Stimulated activated CD8-positive, alpha-beta memory T cell treated with anti-CD3 and anti-CD28 coated beads, Interleukin-12 subunit alpha, Interleukin-12 subunit beta, amount 100 ng/mL, for 4 hours (primary cell): ENCODE results near the gene GCGR.

Source experiments
- DNase-seq: peaks from one replicate; pipeline ENCODE4 v3.0.0-alpha.2; 2020; ENCODE audit warnings: low read depth

GCGR gene

DNA sequence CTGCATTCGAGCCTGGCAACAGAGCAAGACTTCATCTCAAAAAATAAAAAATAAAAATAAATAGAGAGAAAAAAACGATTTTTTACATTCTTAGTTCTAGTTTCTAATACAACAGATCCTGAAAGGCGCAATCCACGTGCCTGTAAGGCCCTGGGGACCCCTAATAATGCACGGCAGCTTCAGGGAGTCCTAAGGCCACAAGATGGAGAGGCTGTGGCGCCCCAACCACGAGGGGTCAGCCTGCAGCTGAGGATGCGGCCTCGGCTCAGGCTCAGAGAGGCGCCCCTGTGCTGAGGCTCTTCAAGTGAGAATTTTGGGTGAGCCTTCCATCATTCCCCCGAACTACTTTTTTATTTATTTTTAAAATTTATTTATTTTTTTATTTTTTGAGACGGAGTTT lies 45.5 kb downstream of the GCGR start:
- DNase-seq = no peak

- no peak for DNase-seq
Observed at GRCh38 chr17:81851423-81851822, 47.5 kb downstream of the GCGR start.

DNA sequence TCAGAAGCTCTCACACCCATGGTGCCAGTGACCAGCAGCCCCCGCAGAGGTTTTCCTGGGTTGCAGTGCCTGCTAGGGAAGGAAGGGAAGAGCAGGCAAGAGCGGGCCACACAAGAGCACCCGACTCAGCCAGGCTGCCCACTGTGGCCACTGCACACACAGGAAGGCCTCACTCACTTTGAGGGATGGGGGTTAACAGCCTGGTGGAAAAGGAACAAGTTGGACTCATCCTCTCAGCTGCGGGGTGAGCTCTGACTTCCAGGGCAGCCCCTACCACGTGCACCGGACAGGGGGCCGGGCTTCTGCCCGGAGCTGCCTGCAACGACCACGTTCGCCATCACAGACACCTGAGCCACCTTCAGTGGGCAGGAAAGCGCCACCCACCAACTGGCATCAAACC lies 48.3 kb downstream of the GCGR start:
- no peak for DNase-seq

DNA sequence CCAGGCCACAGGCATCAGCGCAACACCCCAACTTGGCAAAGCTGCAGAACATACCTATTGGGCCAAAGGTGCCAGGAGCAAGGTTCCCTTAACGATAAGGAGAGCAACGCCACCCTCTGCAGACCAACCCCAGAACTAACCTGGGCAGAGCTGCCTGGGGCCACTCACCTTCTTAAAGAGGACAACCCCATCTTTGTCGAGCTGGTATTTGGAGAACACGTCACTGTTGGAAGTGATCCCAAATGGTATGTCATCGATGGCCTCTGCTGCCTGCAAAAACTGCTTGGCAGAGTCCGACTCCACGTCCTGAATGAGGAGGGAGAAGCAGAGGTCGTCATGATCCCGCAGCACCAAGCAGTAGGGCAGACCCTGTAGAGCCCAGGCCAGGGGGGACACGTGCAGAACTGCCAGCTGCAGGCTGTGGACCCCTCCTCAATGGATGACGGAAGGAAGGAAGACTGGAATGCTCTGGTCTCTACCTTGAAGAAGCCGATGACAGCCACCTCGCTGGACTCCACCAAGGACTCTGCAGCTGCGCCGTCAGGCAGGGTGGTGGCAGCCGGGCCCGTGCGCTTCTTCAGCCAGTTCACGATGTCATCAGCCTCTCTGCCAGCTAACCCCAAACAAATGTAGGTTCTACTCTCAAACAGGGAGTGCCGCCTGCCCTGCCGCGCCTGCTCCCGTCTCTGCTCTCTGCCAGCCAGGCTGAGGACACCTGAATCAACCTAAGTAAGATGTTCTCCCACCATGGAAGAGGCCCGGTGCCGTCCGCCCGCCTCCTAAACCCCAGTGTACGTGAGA lies 51.2 kb downstream of the GCGR start:
- DNase-seq = no peak

- DNase-seq = no peak
Observed at GRCh38 chr17:81858170-81858966, 54.4 kb downstream of the GCGR start.

GRCh38 chr17:81858967-81859905 lies 55.3 kb downstream of the GCGR start:
- no peak for DNase-seq

- peak; percentile 96 for DNase-seq
Observed at GRCh38 chr17:81859906-81860755, 56.2 kb downstream of the GCGR start, which contains the start of gene P4HB. P4HB (minus strand) TSS chr17:81860535; CDS start chr17:81860471, 64 bp downstream.

GRCh38 chr17:81860756-81861568 lies 57.0 kb downstream of the GCGR start:
- DNase-seq = peak; percentile 99

DNA sequence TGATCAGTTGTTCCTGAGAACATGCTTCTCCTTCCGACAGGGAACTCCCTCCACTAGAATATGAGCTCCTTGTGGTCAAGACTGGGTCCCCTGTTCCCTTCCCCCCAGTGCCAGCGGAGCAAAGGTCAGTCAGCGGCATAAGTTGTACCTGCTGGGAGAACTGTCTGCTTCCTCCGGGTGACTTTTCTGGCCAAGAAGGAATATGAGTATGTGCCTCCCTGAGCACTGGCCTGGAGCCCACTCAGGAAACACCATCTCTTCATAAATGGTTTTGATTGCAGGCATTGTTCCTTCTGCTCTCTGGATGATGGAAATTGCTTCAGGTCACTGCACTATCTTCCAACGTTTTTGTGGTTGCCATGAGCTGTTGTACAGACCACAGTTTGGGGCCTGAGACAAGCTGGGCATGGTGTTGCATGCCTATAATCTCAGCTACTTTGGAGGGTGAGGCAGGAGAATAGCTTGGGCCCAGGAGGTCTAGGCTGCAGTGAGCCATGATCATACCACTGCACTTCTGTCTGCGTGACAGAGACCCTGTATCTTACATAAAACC lies 59.2 kb downstream of the GCGR start:
- DNase-seq = no peak
